Measurements from ENCODE around the gene FNDC1.

FNDC1 gene

GRCh38 chr6:159309723-159310122 is 140.5 kb downstream of the FNDC1 start:
- DNase-seq, result no peak

GRCh38 chr6:159311618-159312017 is 142.4 kb downstream of the FNDC1 start:
- DNase-seq, result no peak

- DNase-seq, result no peak
These were observed 143.0 kb downstream of the FNDC1 start for GRCh38 chr6:159312206-159312605.

GRCh38 chr6:159313018-159313417 is 143.8 kb downstream of the FNDC1 start:
- DNase-seq, result no peak

- no peak for DNase-seq
These were observed 146.4 kb downstream of the FNDC1 start for GRCh38 chr6:159315562-159315961.

GRCh38 chr6:159317430-159317829 is 148.2 kb downstream of the FNDC1 start:
- no peak for DNase-seq

- DNase-seq, result no peak
These were observed 152.1 kb downstream of the FNDC1 start for GRCh38 chr6:159321267-159321666.
